IMR-90 (cell line): ENCODE data around the gene VPS26B. TPM values are rescaled to one million over a fixed set of nuclear protein-coding genes. Genes with fewer than 3 reads are reported as not detected.

ENCODE experiments used
- ATAC-seq: fragments of 200-7000 bp; cut with Tn5 transposase; 2 replicates; pipeline ENCODE4 v1.9.1; 2020; ENCODE audit warnings: low read depth, mild to moderate bottlenecking, moderate library complexity
- BruUV-seq: library from RNA; stranded (reverse); fragments of 400-500 nt; replicated peaks from 2 replicates; lab custom pipeline; 2021; lab: Mats Ljungman, UMichigan
- CTCF ChIA-PET: fragments of 300-600 bp; formaldehyde crosslinking; extraction: SDS; loops from one replicate; lab custom pipeline; 2021; ENCODE audit warnings: antibody characterized with exemption; lab: Yijun Ruan, JAX
- POLR2A ChIA-PET: fragments of 300-600 bp; sonication (Branson Sonifier 250); formaldehyde crosslinking; loops from one replicate; lab custom pipeline; 2022; ENCODE audit warnings: antibody characterized with exemption; ENCODE audit not compliant: unreplicated experiment; lab: Charles Lee
- DNase-seq: peaks from one replicate; pipeline ENCODE4 v3.0.0; 2013
- H2AFZ ChIP-seq: replicated peaks from 2 replicates; pipeline ENCODE3; 2013; ENCODE audit warnings: low read length, mild to moderate bottlenecking; ENCODE audit not compliant: poor library complexity
- H2AK5ac ChIP-seq: 2 replicates; pipeline ENCODE4 v1.6.1; 2013; ENCODE audit warnings: low read depth, low read length, inconsistent platforms
- H2AK9ac ChIP-seq: replicated peaks from 2 replicates; pipeline ENCODE3; 2013; ENCODE audit warnings: mild to moderate bottlenecking, low read depth, low read length, moderate library complexity; ENCODE audit not compliant: poor library complexity
- H2BK120ac ChIP-seq: 2 replicates; pipeline ENCODE4 v1.6.1; 2013; ENCODE audit warnings: low read depth, low read length, inconsistent platforms
- H2BK15ac ChIP-seq: 3 replicates; pipeline ENCODE4 v1.6.1; 2013; ENCODE audit warnings: low read depth, low read length, inconsistent platforms
- H2BK20ac ChIP-seq: 2 replicates; pipeline ENCODE4 v1.6.1; 2013; ENCODE audit warnings: low read depth, mild to moderate bottlenecking, inconsistent platforms, low read length, moderate library complexity
- H2BK5ac ChIP-seq: 2 replicates; pipeline ENCODE4 v1.6.1; 2013; ENCODE audit warnings: mild to moderate bottlenecking, low read depth, low read length, inconsistent platforms; ENCODE audit not compliant: poor library complexity, severe bottlenecking
- H3K14ac ChIP-seq: replicated peaks from 2 replicates; pipeline ENCODE4 v1.6.1; 2013; ENCODE audit warnings: low read depth, low read length, inconsistent platforms
- H3K18ac ChIP-seq: 2 replicates; pipeline ENCODE4 v1.6.1; 2013; ENCODE audit warnings: low read depth, low read length, control low read depth
- H3K23ac ChIP-seq: 2 replicates; pipeline ENCODE4 v1.6.1; 2013; ENCODE audit warnings: low read depth, low read length, inconsistent platforms
- H3K27ac ChIP-seq: 2 replicates; pipeline ENCODE4 v1.5.1; 2013; ENCODE audit warnings: mild to moderate bottlenecking, control low read depth, low read length; ENCODE audit not compliant: insufficient read depth
- H3K27me3 ChIP-seq: 2 replicates; pipeline ENCODE4 v1.6.1; 2013; ENCODE audit warnings: low read length; ENCODE audit not compliant: control insufficient read depth, insufficient read depth
- H3K36me3 ChIP-seq: 2 replicates; pipeline ENCODE4 v1.6.1; 2013; ENCODE audit warnings: low read length, mixed read lengths; ENCODE audit not compliant: control insufficient read depth, insufficient read depth
- H3K4ac ChIP-seq: 2 replicates; pipeline ENCODE4 v1.6.1; 2013; ENCODE audit warnings: low read depth, low read length, inconsistent platforms
- H3K4me1 ChIP-seq: 2 replicates; pipeline ENCODE4 v1.6.1; 2013; ENCODE audit warnings: low read length, mixed read lengths; ENCODE audit not compliant: control insufficient read depth, insufficient read depth
- H3K4me2 ChIP-seq: 2 replicates; pipeline ENCODE4 v1.6.1; 2013; ENCODE audit warnings: low read depth, mild to moderate bottlenecking, control low read depth, low read length, moderate library complexity
- H3K4me3 ChIP-seq: 2 replicates; pipeline ENCODE4 v1.5.1; 2013; ENCODE audit warnings: low read depth, mild to moderate bottlenecking, control low read depth, low read length, moderate library complexity; ENCODE audit not compliant: insufficient read depth
- H3K56ac ChIP-seq: 2 replicates; pipeline ENCODE4 v1.6.1; 2013; ENCODE audit warnings: low read length, inconsistent platforms; ENCODE audit not compliant: insufficient read depth; ENCODE audit errors: extremely low read depth
- H3K79me1 ChIP-seq, 2 experiments: 2 replicates each; pipeline ENCODE4 v1.6.1; 2013; ENCODE audit warnings: low read length in 2 of 2, inconsistent platforms in 1 of 2, low read depth in 1 of 2
- H3K9ac ChIP-seq: 2 replicates; pipeline ENCODE4 v1.6.1; 2013; ENCODE audit warnings: low read depth, low read length, control low read depth
- H3K9me1 ChIP-seq: 2 replicates; pipeline ENCODE4 v1.6.1; 2013; ENCODE audit warnings: low read length, inconsistent platforms; ENCODE audit not compliant: insufficient read depth
- H3K9me3 ChIP-seq: 2 replicates; pipeline ENCODE4 v1.6.1; 2013; ENCODE audit warnings: low read length; ENCODE audit not compliant: control insufficient read depth, insufficient read depth
- H4K20me1 ChIP-seq: 2 replicates; pipeline ENCODE4 v1.6.1; 2013; ENCODE audit warnings: low read length, inconsistent platforms; ENCODE audit not compliant: insufficient read depth
- H4K5ac ChIP-seq: 2 replicates; pipeline ENCODE4 v1.6.1; 2013; ENCODE audit warnings: mild to moderate bottlenecking, low read depth, low read length, control low read depth
- H4K8ac ChIP-seq, 2 experiments: 2 replicates each; pipeline ENCODE4 v1.6.1; 2013; ENCODE audit warnings: low read depth in 2 of 2, low read length in 2 of 2, control low read depth in 1 of 2, inconsistent platforms in 1 of 2
- H4K91ac ChIP-seq: 2 replicates; pipeline ENCODE4 v1.6.1; 2013; ENCODE audit warnings: low read depth, low read length, inconsistent platforms; ENCODE audit not compliant: insufficient read depth
- BHLHE40 ChIP-seq: fragments of 150-350 bp; IDR thresholded peaks from 2 replicates; pipeline ENCODE4 v1.6.1; 2016; ENCODE audit warnings: mild to moderate bottlenecking, low read depth, low read length
- CEBPB ChIP-seq: IDR thresholded peaks from 2 replicates; pipeline ENCODE4 v1.6.1; 2012; ENCODE audit warnings: low read depth, low read length, improper control_type of control experiment
- CHD1 ChIP-seq: IDR thresholded peaks from 2 replicates; pipeline ENCODE4 v1.6.1; 2012; ENCODE audit warnings: low read depth, low read length, improper control_type of control experiment
- FOS ChIP-seq: fragments of 150-350 bp; IDR thresholded peaks from 2 replicates; pipeline ENCODE4 v1.6.1; 2016; ENCODE audit warnings: low read depth, low read length
- MAFK ChIP-seq: IDR thresholded peaks from 2 replicates; pipeline ENCODE4 v1.6.1; 2012; ENCODE audit warnings: low read depth, low read length, improper control_type of control experiment
- MAZ ChIP-seq: IDR thresholded peaks from 2 replicates; pipeline ENCODE4 v1.6.1; 2012; ENCODE audit warnings: low read depth, mild to moderate bottlenecking, low read length, improper control_type of control experiment, moderate library complexity, borderline replicate concordance
- MXI1 ChIP-seq: IDR thresholded peaks from 2 replicates; pipeline ENCODE4 v1.6.1; 2012; ENCODE audit warnings: low read depth, mild to moderate bottlenecking, low read length, moderate library complexity, borderline replicate concordance
- NFE2L2 ChIP-seq: fragments of 150-350 bp; IDR thresholded peaks from 2 replicates; pipeline ENCODE4 v1.6.1; 2016; ENCODE audit warnings: low read depth, mild to moderate bottlenecking, low read length
- POLR2A ChIP-seq: IDR thresholded peaks from 2 replicates; pipeline ENCODE4 v1.6.1; 2012; ENCODE audit warnings: mild to moderate bottlenecking, low read depth, low read length
- RAD21 ChIP-seq: IDR thresholded peaks from 2 replicates; pipeline ENCODE4 v1.6.1; 2012; ENCODE audit warnings: low read length, improper control_type of control experiment
- RCOR1 ChIP-seq: IDR thresholded peaks from 2 replicates; pipeline ENCODE4 v1.6.1; 2012; ENCODE audit warnings: mild to moderate bottlenecking, low read length, improper control_type of control experiment; ENCODE audit not compliant: insufficient replicate concordance
- RFX5 ChIP-seq: IDR thresholded peaks from 2 replicates; pipeline ENCODE4 v1.8.0; 2012; ENCODE audit warnings: low read depth, mild to moderate bottlenecking, low read length, moderate library complexity
- SMC3 ChIP-seq: fragments of 150-350 bp; IDR thresholded peaks from 2 replicates; pipeline ENCODE4 v1.6.1; 2016; ENCODE audit warnings: low read depth, mild to moderate bottlenecking, antibody characterized with exemption, low read length, moderate library complexity
- WGBS, 2 experiments: methylation state at CpG; one replicate each; pipeline versions ENCODE4 v1.1.5 to v1.1.7; 2013; ENCODE audit warnings: missing lambda C conversion rate in 2 of 2; ENCODE audit not compliant: insufficient read length in 1 of 2; ENCODE audit errors: extremely low coverage in 2 of 2; 5-methylcytosine and 5-hydroxymethylcytosine counted together
- dilution Hi-C: fragments of 300-500 bp; cut with HindIII; formaldehyde crosslinking; loops from one replicate; pipeline ENCODE4 v1.14.3; 2018; ENCODE audit warnings: low sequenced_read_pairs; ENCODE audit not compliant: unreplicated experiment
- in situ Hi-C: fragments of 300-500 bp; cut with MboI; formaldehyde crosslinking; loops from 3 replicates; pipeline ENCODE4 v1.14.3; 2019; ENCODE audit warnings: low sequenced_read_pairs, inconsistent platforms, mixed read lengths
- intact Hi-C: fragments of 100-400 bp; cut with micrococcal nuclease; formaldehyde crosslinking; loops from 2 replicates; pipeline ENCODE4 v1.10.0; 2022
- polyA plus RNA-seq, 3 experiments: library from polyadenylated mRNA; depleted of rRNA; stranded (reverse); fragments of >200 nt; gene quantifications; 2 replicates each; pipeline ENCODE4 v1.2.3, GENCODE V29; 2012; ENCODE audit warnings: low replicate concordance in 1 of 3
- total RNA-seq: library from RNA; depleted of rRNA; stranded (reverse); fragments of >200 nt; gene quantifications from 2 replicates; pipeline ENCODE4 v1.2.3, GENCODE V29; 2012
- TF ChIP-seq, protein P1 (sequence below): conservative IDR thresholded peaks from 2 replicates; pipeline ENCODE4 v1.5.1; 2012; ENCODE audit warnings: mild to moderate bottlenecking, low read depth, low read length, improper control_type of control experiment
- TF ChIP-seq, protein P2 (sequence below): fragments of 150-350 bp; IDR thresholded peaks from 2 replicates; pipeline ENCODE4 v1.6.1; 2016; ENCODE audit warnings: low read depth, mild to moderate bottlenecking, low read length, moderate library complexity, borderline replicate concordance
- TF ChIP-seq, protein P3 (sequence below): fragments of 150-350 bp; IDR thresholded peaks from 2 replicates; pipeline ENCODE4 v1.6.1; 2017; ENCODE audit warnings: mild to moderate bottlenecking, antibody characterized with exemption, low read length, low read depth

The VPS26B gene
- total and polyA plus RNA-seq, 2 of the 4 experiments (the other 2 are of a cell fraction): 41.6 to 51.1 TPM

DNA sequence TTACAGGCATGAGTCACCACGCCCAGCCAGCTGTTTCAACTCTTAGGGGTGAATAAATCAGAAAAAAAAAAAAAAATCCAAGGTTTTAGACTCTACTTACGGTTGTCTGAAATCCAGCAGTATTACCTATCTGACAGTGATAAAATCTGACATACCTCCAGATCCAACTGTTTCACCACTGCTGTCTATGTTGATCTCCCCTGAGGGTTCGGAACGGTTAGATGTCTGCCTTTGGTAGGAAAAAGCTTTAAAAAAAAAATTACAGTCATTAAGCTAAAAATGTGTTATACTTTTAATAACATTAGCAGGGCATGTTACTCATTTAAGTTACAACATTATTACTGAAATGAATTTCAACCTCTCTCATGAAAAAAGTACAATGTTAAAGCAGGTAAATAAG, 21.8 kb upstream of the VPS26B start:
- dilution Hi-C loops: no loop called here
- H4K91ac ChIP-seq: no peak overlapping the region
- no peaks in the 10 kb centered on the region for H3K4me1 ChIP-seq
- H3K9me3 ChIP-seq: no peaks in the 10 kb centered on the region
- no peak overlapping the region for H2AK5ac ChIP-seq
- no peak overlapping the region for H2BK20ac ChIP-seq
- no peak overlapping the region for H3K56ac ChIP-seq
- no peak overlapping the region for H3K4me3 ChIP-seq
- H3K9me1 ChIP-seq: 0 out of 2 replicates have a peak, but pooled peaks cover 3% of the 10 kb centered on the region
- no peak overlapping the region for H3K18ac ChIP-seq
- H3K27ac ChIP-seq: no peak overlapping the region
- no peak overlapping the region for H4K5ac ChIP-seq
- DNase-seq (no peak), ATAC-seq (no peak)
- H4K8ac ChIP-seq: no peak overlapping the region
- no peak overlapping the region for H2BK15ac ChIP-seq
- H3K4me2 ChIP-seq: no peak overlapping the region
- no peak overlapping the region for H2BK5ac ChIP-seq
- H4K20me1 ChIP-seq: no peaks in the 10 kb centered on the region
- POLR2A ChIA-PET: no interaction called here
- no peak overlapping the region for H3K9ac ChIP-seq
- H2BK120ac ChIP-seq: no peak overlapping the region
- H3K14ac ChIP-seq: no peak overlapping the region
- CTCF ChIA-PET: no interaction called here
- intact Hi-C loops: no loop called here
- H3K27me3 ChIP-seq: no peaks in the 10 kb centered on the region
- TF ChIP-seq CHD1 (no peak), POLR2A (no peak), RAD21 (no peak), RFX5 (no peak), RCOR1 (no peak), MAZ (no peak), CEBPB (no peak), FOS (no peak), BHLHE40 (no peak), MXI1 (no peak), MAFK (no peak), SMC3 (no peak), NFE2L2 (no peak)
- TF ChIP-seq, protein P1, sequence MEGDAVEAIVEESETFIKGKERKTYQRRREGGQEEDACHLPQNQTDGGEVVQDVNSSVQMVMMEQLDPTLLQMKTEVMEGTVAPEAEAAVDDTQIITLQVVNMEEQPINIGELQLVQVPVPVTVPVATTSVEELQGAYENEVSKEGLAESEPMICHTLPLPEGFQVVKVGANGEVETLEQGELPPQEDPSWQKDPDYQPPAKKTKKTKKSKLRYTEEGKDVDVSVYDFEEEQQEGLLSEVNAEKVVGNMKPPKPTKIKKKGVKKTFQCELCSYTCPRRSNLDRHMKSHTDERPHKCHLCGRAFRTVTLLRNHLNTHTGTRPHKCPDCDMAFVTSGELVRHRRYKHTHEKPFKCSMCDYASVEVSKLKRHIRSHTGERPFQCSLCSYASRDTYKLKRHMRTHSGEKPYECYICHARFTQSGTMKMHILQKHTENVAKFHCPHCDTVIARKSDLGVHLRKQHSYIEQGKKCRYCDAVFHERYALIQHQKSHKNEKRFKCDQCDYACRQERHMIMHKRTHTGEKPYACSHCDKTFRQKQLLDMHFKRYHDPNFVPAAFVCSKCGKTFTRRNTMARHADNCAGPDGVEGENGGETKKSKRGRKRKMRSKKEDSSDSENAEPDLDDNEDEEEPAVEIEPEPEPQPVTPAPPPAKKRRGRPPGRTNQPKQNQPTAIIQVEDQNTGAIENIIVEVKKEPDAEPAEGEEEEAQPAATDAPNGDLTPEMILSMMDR: no peak
- TF ChIP-seq, protein P2, sequence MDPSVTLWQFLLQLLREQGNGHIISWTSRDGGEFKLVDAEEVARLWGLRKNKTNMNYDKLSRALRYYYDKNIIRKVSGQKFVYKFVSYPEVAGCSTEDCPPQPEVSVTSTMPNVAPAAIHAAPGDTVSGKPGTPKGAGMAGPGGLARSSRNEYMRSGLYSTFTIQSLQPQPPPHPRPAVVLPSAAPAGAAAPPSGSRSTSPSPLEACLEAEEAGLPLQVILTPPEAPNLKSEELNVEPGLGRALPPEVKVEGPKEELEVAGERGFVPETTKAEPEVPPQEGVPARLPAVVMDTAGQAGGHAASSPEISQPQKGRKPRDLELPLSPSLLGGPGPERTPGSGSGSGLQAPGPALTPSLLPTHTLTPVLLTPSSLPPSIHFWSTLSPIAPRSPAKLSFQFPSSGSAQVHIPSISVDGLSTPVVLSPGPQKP: no peak
- TF ChIP-seq, protein P3, sequence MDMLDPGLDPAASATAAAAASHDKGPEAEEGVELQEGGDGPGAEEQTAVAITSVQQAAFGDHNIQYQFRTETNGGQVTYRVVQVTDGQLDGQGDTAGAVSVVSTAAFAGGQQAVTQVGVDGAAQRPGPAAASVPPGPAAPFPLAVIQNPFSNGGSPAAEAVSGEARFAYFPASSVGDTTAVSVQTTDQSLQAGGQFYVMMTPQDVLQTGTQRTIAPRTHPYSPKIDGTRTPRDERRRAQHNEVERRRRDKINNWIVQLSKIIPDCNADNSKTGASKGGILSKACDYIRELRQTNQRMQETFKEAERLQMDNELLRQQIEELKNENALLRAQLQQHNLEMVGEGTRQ: no peak
- no peak overlapping the region for H2AFZ ChIP-seq
- no CpG with 5 or more reads among the region's 4 CpGs for WGBS, 2 experiments
- in situ Hi-C loops: no loop called here
- no TSS peak for BruUV-seq
- H3K79me1 ChIP-seq: peaks cover 0 to 3% of the 10 kb centered on the region in 2 experiments; a peak in 2 of 4 replicates
- H3K4ac ChIP-seq: no peak overlapping the region
- no peak overlapping the region for H3K23ac ChIP-seq
- no peak overlapping the region for H2AK9ac ChIP-seq
- H3K36me3 ChIP-seq: peaks cover 15% of the 10 kb centered on the region
